IPS-11a (cell line): Measurements from ENCODE around the gene IRX2.

Source experiments
- H3K4me3 ChIP-seq: one replicate; pipeline ENCODE4 v1.5.1; 2013; ENCODE audit warnings: low read depth, low read length, control low read depth

The IRX2 gene

GRCh38 chr5:2721385-2722138 lies 29.9 kb downstream of the IRX2 start:
- H3K4me3 ChIP-seq = no peak overlapping the region

- no peak overlapping the region for H3K4me3 ChIP-seq
These were observed 32.1 kb downstream of the IRX2 start for GRCh38 chr5:2719332-2719731.

- no peak overlapping the region for H3K4me3 ChIP-seq
These were observed 33.4 kb downstream of the IRX2 start for GRCh38 chr5:2718115-2718514.

GRCh38 chr5:2715856-2716255 lies 35.6 kb downstream of the IRX2 start:
- H3K4me3 ChIP-seq = no peak overlapping the region

- no peak overlapping the region for H3K4me3 ChIP-seq
These were observed 36.7 kb downstream of the IRX2 start for GRCh38 chr5:2714805-2715204.

GRCh38 chr5:2714026-2714425 lies 37.5 kb downstream of the IRX2 start:
- H3K4me3 ChIP-seq = no peak overlapping the region

GRCh38 chr5:2711446-2712425 lies 39.7 kb downstream of the IRX2 start:
- H3K4me3 ChIP-seq = no peak overlapping the region

- no peak overlapping the region for H3K4me3 ChIP-seq
These were observed 40.6 kb downstream of the IRX2 start for GRCh38 chr5:2710910-2711309.

- H3K4me3 ChIP-seq = no peak overlapping the region
These were observed 41.3 kb downstream of the IRX2 start for GRCh38 chr5:2709976-2710689.

GRCh38 chr5:2708751-2709150 lies 42.7 kb downstream of the IRX2 start:
- no peak overlapping the region for H3K4me3 ChIP-seq

GRCh38 chr5:2708132-2708531 lies 43.3 kb downstream of the IRX2 start:
- no peak overlapping the region for H3K4me3 ChIP-seq

- no peak overlapping the region for H3K4me3 ChIP-seq
These were observed 45.6 kb downstream of the IRX2 start for GRCh38 chr5:2705861-2706260.

GRCh38 chr5:2704806-2705645 lies 46.5 kb downstream of the IRX2 start:
- H3K4me3 ChIP-seq = no peak overlapping the region

- no peak overlapping the region for H3K4me3 ChIP-seq
These were observed 47.4 kb downstream of the IRX2 start for GRCh38 chr5:2704111-2704510.

- no peak overlapping the region for H3K4me3 ChIP-seq
These were observed 47.9 kb downstream of the IRX2 start for GRCh38 chr5:2703615-2704014.

GRCh38 chr5:2703041-2703440 lies 48.4 kb downstream of the IRX2 start:
- H3K4me3 ChIP-seq = no peak overlapping the region

- H3K4me3 ChIP-seq = no peak overlapping the region
These were observed 49.2 kb downstream of the IRX2 start for GRCh38 chr5:2702096-2702879.

GRCh38 chr5:2701592-2701991 lies 49.9 kb downstream of the IRX2 start:
- H3K4me3 ChIP-seq = no peak overlapping the region

GRCh38 chr5:2700876-2701275 lies 50.6 kb downstream of the IRX2 start:
- H3K4me3 ChIP-seq = no peak overlapping the region

GRCh38 chr5:2699686-2700085 lies 51.8 kb downstream of the IRX2 start:
- no peak overlapping the region for H3K4me3 ChIP-seq
